ENCODE measurements around the gene CHRNA3. TPM values are rescaled to one million over a fixed set of nuclear protein-coding genes. Genes with fewer than 3 reads are reported as not detected.
A peak's percentile ranks its signal among the peaks of the same experiment; 100 is the strongest.

The CHRNA3 gene
- total RNA-seq, 1 donor from 2014 or later, result 1.6 TPM

DNA sequence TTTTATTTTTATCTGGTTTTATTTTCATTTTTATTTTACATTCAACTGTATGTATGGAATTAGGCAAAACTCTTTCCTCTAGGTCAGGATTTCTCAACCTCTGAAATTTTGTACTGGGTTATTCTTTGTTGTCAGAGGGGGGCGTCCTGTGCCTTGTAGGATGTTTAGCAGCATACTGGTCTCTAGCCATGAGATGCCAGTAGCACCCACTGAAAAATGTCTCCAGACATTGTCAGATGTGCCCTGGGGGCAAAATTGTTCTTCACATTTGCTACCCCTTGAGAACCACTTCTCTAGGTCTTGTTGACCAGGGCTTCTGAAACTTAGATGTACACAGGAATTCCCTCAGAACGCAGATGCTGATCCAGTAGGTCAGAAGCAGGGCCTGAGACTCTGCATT is 50.1 kb downstream of the CHRNA3 start:
- no peak overlapping the region for H3K27ac ChIP-seq
- H2AFZ ChIP-seq (replicated peaks), result no peak overlapping the region
- no peaks in the 10 kb centered on the region for H3K36me3 Mint-ChIP-seq
- no peaks in the 10 kb centered on the region for H3K36me3 ChIP-seq
- H3K4me1 ChIP-seq, result peaks cover 8% of the 10 kb centered on the region
- no peaks in the 10 kb centered on the region for H3K9me3 Mint-ChIP-seq
- H3F3A ChIP-seq (ENCODE audit: low read depth), result peaks cover 10% of the 10 kb centered on the region
- no peak overlapping the region for H3K4me3 ChIP-seq
- H3K27ac Mint-ChIP-seq, result no peak overlapping the region
- no peak for TF ChIP-seq EZH2phosphoT487 (IDR thresholded peaks at IDR 0.05)
- TF ChIP-seq, protein P1, sequence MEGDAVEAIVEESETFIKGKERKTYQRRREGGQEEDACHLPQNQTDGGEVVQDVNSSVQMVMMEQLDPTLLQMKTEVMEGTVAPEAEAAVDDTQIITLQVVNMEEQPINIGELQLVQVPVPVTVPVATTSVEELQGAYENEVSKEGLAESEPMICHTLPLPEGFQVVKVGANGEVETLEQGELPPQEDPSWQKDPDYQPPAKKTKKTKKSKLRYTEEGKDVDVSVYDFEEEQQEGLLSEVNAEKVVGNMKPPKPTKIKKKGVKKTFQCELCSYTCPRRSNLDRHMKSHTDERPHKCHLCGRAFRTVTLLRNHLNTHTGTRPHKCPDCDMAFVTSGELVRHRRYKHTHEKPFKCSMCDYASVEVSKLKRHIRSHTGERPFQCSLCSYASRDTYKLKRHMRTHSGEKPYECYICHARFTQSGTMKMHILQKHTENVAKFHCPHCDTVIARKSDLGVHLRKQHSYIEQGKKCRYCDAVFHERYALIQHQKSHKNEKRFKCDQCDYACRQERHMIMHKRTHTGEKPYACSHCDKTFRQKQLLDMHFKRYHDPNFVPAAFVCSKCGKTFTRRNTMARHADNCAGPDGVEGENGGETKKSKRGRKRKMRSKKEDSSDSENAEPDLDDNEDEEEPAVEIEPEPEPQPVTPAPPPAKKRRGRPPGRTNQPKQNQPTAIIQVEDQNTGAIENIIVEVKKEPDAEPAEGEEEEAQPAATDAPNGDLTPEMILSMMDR (IDR thresholded peaks at IDR 0.05), result no peak
- no peak for TF ChIP-seq EZH2 (IDR thresholded peaks at IDR 0.05)
- H3K4me3 Mint-ChIP-seq, result no peak overlapping the region
- H4K20me1 ChIP-seq (ENCODE audit: low read depth), result peaks cover 8% of the 10 kb centered on the region
- no peaks in the 10 kb centered on the region for H3K9me3 ChIP-seq (ENCODE audit: low read depth)
- H3K4me2 ChIP-seq, result no peak overlapping the region
- H3K9ac ChIP-seq, result no peak overlapping the region
- no peak for DNase-seq (ENCODE audit: low spot score)
- H3K79me2 ChIP-seq (ENCODE audit: low read depth), result peaks cover 93% of the 10 kb centered on the region
- no peaks in the 10 kb centered on the region for H3K27me3 Mint-ChIP-seq (ENCODE audit: insufficient read depth, low read depth)
- peaks cover 17% of the 10 kb centered on the region for H3K4me1 Mint-ChIP-seq
- H3K27me3 ChIP-seq, result no peaks in the 10 kb centered on the region

DNA sequence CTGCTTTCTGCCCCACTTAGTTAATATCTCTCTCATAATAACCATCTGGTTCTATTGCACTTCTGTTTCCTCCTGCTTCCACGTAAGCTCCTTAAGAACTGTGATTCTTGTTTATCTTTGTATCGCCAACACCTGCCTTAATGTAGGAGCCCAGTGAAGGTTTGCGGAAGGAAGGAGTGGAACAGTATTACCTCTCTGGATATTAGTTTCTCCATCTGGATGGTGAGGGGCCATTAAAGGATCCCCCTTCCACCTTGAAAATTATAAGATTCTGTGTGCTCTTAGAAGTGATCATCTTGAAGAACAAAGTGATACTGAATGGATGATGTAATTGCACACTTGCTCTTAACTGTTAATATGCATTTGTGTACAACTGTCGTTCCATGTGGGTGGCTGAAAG is 53.3 kb downstream of the CHRNA3 start:
- peaks cover 4% of the 10 kb centered on the region for H3K27me3 Mint-ChIP-seq (ENCODE audit: insufficient read depth, low read depth)
- H3K4me2 ChIP-seq, result peak overlapping the region; percentile 36
- DNase-seq (ENCODE audit: low spot score), result no peak
- H3K36me3 ChIP-seq, result no peaks in the 10 kb centered on the region
- peak overlapping the region; percentile 33 for H3K4me3 Mint-ChIP-seq
- H3K79me2 ChIP-seq (ENCODE audit: low read depth), result peaks cover 66% of the 10 kb centered on the region
- no peak overlapping the region for H3K9ac ChIP-seq
- H3K9me3 ChIP-seq (ENCODE audit: low read depth), result no peaks in the 10 kb centered on the region
- TF ChIP-seq EZH2 (IDR thresholded peaks at IDR 0.05) (no peak), EZH2phosphoT487 (IDR thresholded peaks at IDR 0.05) (no peak)
- TF ChIP-seq, protein P1 (IDR thresholded peaks at IDR 0.05), result no peak
- peaks cover 22% of the 10 kb centered on the region for H3K4me1 Mint-ChIP-seq
- peaks cover 14% of the 10 kb centered on the region for H3F3A ChIP-seq (ENCODE audit: low read depth)
- H3K4me3 ChIP-seq, result no peak overlapping the region
- no peak overlapping the region for H2AFZ ChIP-seq (replicated peaks)
- H3K27me3 ChIP-seq, result peaks cover 11% of the 10 kb centered on the region
- no peak overlapping the region for H3K27ac ChIP-seq
- no peak overlapping the region for H3K27ac Mint-ChIP-seq
- no peaks in the 10 kb centered on the region for H3K9me3 Mint-ChIP-seq
- H3K36me3 Mint-ChIP-seq, result no peaks in the 10 kb centered on the region
- H4K20me1 ChIP-seq (ENCODE audit: low read depth), result peaks cover 8% of the 10 kb centered on the region
- H3K4me1 ChIP-seq, result peaks cover 13% of the 10 kb centered on the region

DNA sequence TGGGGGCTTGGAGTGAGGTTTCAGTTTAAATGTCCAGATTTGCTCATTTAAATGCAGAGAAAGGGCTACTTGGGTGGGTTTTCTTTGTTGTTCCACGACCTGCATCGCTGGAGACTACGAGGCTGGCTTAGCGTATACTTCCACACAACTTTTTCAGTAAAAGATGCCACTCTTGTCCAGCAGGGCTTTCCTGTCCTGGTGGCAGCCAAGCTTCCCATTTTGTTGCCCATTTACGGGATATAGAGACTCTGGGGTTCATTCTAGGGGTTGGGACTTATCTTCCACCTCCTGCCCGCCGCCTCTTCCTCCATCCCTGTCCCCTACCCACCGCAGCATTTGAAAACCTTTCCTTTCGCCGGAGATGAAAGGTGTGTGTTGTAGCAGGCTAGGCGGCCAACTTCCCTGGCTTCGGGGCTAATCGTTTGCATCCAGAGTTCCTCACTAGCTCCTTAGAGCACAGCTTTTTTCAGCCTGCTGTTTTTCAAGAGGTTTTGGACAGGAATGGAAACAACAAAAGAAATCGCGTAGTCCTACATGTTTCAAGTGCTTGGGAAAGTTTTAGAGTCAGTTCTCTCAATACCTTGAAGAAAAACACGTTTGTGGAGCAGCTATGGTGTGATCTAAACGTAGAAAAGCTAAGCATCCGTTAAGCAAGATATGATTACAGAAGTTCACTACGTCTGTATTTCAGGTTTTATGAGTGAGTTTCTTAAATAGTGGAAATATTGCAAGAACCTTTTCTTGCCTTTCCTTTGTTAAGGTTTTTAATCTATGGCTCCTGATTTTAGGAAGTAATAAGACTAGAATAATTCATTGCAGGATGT is 54.6 kb downstream of the CHRNA3 start:
- Mint-ChIP-seq H3K4me3 (peak overlapping the region; percentile 96), H3K27me3 (ENCODE audit: insufficient read depth, low read depth) (peaks cover 7% of the 10 kb centered on the region), H3K9me3 (no peaks in the 10 kb centered on the region), H3K36me3 (no peaks in the 10 kb centered on the region), H3K4me1 (peaks cover 22% of the 10 kb centered on the region), H3K27ac (peak overlapping the region; percentile 67)
- Histone ChIP-seq H3K4me3 (peak overlapping the region; percentile 94), H3K4me2 (peak overlapping the region; percentile 96), H4K20me1 (ENCODE audit: low read depth) (peaks cover 8% of the 10 kb centered on the region), H2AFZ (replicated peaks) (peak overlapping the region; percentile 91), H3K4me1 (peaks cover 13% of the 10 kb centered on the region), H3K9me3 (ENCODE audit: low read depth) (no peaks in the 10 kb centered on the region), H3K79me2 (ENCODE audit: low read depth) (peaks cover 52% of the 10 kb centered on the region), H3K27me3 (peaks cover 11% of the 10 kb centered on the region), H3K36me3 (no peaks in the 10 kb centered on the region), H3K27ac (peak overlapping the region; percentile 75), H3K9ac (peak overlapping the region; percentile 59), H3F3A (ENCODE audit: low read depth) (peaks cover 14% of the 10 kb centered on the region)
- peak; percentile 53 for DNase-seq (ENCODE audit: low spot score)
- TF ChIP-seq EZH2 (IDR thresholded peaks at IDR 0.05) (no peak), EZH2phosphoT487 (IDR thresholded peaks at IDR 0.05) (no peak)

All from neural progenitor cell (in vitro differentiated cells).